ENCODE results near the gene MEGF11.

GRCh38 chr15:65937476-65937875 lies 316.1 kb downstream of the MEGF11 start:
- TF ChIP-seq SPI1 (IDR thresholded peaks at IDR 0.05; ENCODE audit: low read depth, low read length) (no peak), POLR2A (IDR thresholded peaks at IDR 0.05; ENCODE audit: low read depth, low read length) (no peak), TAF1 (IDR thresholded peaks at IDR 0.05; ENCODE audit: low read depth, low read length) (no peak), POLR2AphosphoS5 (IDR thresholded peaks at IDR 0.05; ENCODE audit: low read depth, low read length) (no peak), POU2F2 (IDR thresholded peaks at IDR 0.05; ENCODE audit: low read depth, low read length) (no peak)

All from GM12891 (cell line).